Loucy (cell line): ENCODE measurements around the gene RXRA.

Source experiments
- CTCF ChIP-seq: fragments of 200-600 bp; sonication (generic); conservative IDR thresholded peaks from 2 replicates; pipeline ENCODE4 v1.5.1; 2014; ENCODE audit warnings: mild to moderate bottlenecking, antibody characterized with exemption, low read length
- EZH2phosphoT487 ChIP-seq: fragments of 200-600 bp; IDR thresholded peaks from 2 replicates; pipeline ENCODE4 v1.6.1; 2018; ENCODE audit warnings: antibody characterized with exemption, mild to moderate bottlenecking, moderate library complexity, borderline replicate concordance

GRCh38 chr9:134419000-134419683 lies 92.9 kb downstream of the RXRA start:
- TF ChIP-seq CTCF, result no peak
- TF ChIP-seq EZH2phosphoT487, result no peak
